ENCODE data around the gene TBC1D8. TPM values are rescaled to one million over a fixed set of nuclear protein-coding genes. Genes with fewer than 3 reads are reported as not detected.

TBC1D8 gene
- total RNA-seq, 1 donor from 2014 or later: 52.3 TPM

GRCh38 chr2:101140237-101140636, 10.9 kb downstream of the TBC1D8 start:
- no peak for DNase-seq (ENCODE audit: extremely low read depth, low read depth, low spot score)

GRCh38 chr2:101139495-101139894, 11.7 kb downstream of the TBC1D8 start:
- no peak for DNase-seq (ENCODE audit: extremely low read depth, low read depth, low spot score)

GRCh38 chr2:101135412-101136296, 15.5 kb downstream of the TBC1D8 start:
- DNase-seq (ENCODE audit: extremely low read depth, low read depth, low spot score): no peak

- DNase-seq (ENCODE audit: extremely low read depth, low read depth, low spot score): no peak
Observed at GRCh38 chr2:101133492-101134100, 17.6 kb downstream of the TBC1D8 start.

GRCh38 chr2:101132202-101132601, 19.0 kb downstream of the TBC1D8 start:
- no peak for DNase-seq (ENCODE audit: extremely low read depth, low read depth, low spot score)

GRCh38 chr2:101130081-101130480, 21.1 kb downstream of the TBC1D8 start:
- DNase-seq (ENCODE audit: extremely low read depth, low read depth, low spot score): no peak

GRCh38 chr2:101127319-101128056, 23.7 kb downstream of the TBC1D8 start:
- DNase-seq (ENCODE audit: extremely low read depth, low read depth, low spot score): no peak

- no peak for DNase-seq (ENCODE audit: extremely low read depth, low read depth, low spot score)
Observed at GRCh38 chr2:101125808-101126207, 25.4 kb downstream of the TBC1D8 start.

- DNase-seq (ENCODE audit: extremely low read depth, low read depth, low spot score): peak; percentile 23
Observed at GRCh38 chr2:101125374-101125773, 25.8 kb downstream of the TBC1D8 start.

GRCh38 chr2:101124643-101125366, 26.4 kb downstream of the TBC1D8 start:
- peak; percentile 95 for DNase-seq (ENCODE audit: extremely low read depth, low read depth, low spot score)

- DNase-seq (ENCODE audit: extremely low read depth, low read depth, low spot score): no peak
Observed at GRCh38 chr2:101123795-101124471, 27.2 kb downstream of the TBC1D8 start.

GRCh38 chr2:101121174-101121573, 30.0 kb downstream of the TBC1D8 start:
- DNase-seq (ENCODE audit: extremely low read depth, low read depth, low spot score): no peak

- peak; percentile 58 for DNase-seq (ENCODE audit: extremely low read depth, low read depth, low spot score)
Observed at GRCh38 chr2:101120124-101120996, 30.8 kb downstream of the TBC1D8 start.

GRCh38 chr2:101119431-101119830, 31.8 kb downstream of the TBC1D8 start:
- no peak for DNase-seq (ENCODE audit: extremely low read depth, low read depth, low spot score)

- DNase-seq (ENCODE audit: extremely low read depth, low read depth, low spot score): no peak
Observed at GRCh38 chr2:101116841-101117552, 34.2 kb downstream of the TBC1D8 start.

- no peak for DNase-seq (ENCODE audit: extremely low read depth, low read depth, low spot score)
Observed at GRCh38 chr2:101116348-101116747, 34.8 kb downstream of the TBC1D8 start.

- DNase-seq (ENCODE audit: extremely low read depth, low read depth, low spot score): no peak
Observed at GRCh38 chr2:101115664-101116063, 35.5 kb downstream of the TBC1D8 start.

GRCh38 chr2:101114815-101115214, 36.4 kb downstream of the TBC1D8 start:
- DNase-seq (ENCODE audit: extremely low read depth, low read depth, low spot score): no peak

All from glomerular endothelial cell (primary cell).